Measurements from ENCODE around the gene THADA.

DNA sequence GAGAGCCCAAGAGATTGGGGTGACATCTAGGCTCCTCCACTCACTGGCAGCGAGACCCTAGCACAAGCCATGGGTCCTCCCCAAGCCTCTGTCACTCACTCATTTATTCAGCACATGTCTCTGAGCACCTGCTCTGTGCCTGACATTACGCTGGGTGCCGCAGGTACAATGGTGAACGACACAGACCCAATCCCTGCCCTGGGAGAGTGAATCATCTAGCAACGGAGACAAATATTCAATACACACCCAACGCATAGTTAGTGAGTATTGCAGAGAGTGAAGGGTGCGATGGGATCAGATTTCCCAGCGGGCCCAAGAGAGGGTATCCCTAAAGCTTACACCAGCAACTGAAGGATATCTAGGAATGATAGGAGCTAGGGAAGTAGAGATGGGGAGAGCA, 414.9 kb downstream of the THADA start:
- TF ChIP-seq SIN3A (IDR thresholded peaks at IDR 0.05; ENCODE audit: borderline replicate concordance, insufficient read depth, low read length) = no peak
- no peak for TF ChIP-seq POLR2AphosphoS5 (IDR thresholded peaks at IDR 0.05; ENCODE audit: low read depth, low read length)
- TF ChIP-seq TAF1 (IDR thresholded peaks at IDR 0.05; ENCODE audit: borderline replicate concordance, insufficient read depth, low read length) = no peak
- no peak for TF ChIP-seq REST (IDR thresholded peaks at IDR 0.05; ENCODE audit: insufficient read depth in 1 of 2, low read depth in 2 of 2, low read length in 2 of 2)
